WERI-Rb-1 (cell line): Measurements from ENCODE around the gene SYTL2.

Source experiments
- DNase-seq: peaks from one replicate; pipeline ENCODE4 v3.0.0-alpha.2; 2020
- H3K27ac ChIP-seq: fragments of 250-450 bp; sonication (Bioruptor Pico); 2 replicates; pipeline ENCODE4 v1.5.1; 2020; ENCODE audit warnings: mild to moderate bottlenecking, moderate library complexity
- H3K27me3 ChIP-seq: fragments of 250-450 bp; sonication (Bioruptor Pico); 2 replicates; pipeline ENCODE4 v1.5.1; 2021; ENCODE audit warnings: mild to moderate bottlenecking, low read depth, moderate library complexity; ENCODE audit not compliant: insufficient read depth, severe bottlenecking
- H3K36me3 ChIP-seq: fragments of 250-450 bp; sonication (Bioruptor Pico); 2 replicates; pipeline ENCODE4 v1.5.1; 2020; ENCODE audit warnings: mild to moderate bottlenecking, moderate library complexity
- H3K4me3 ChIP-seq: 2 replicates; pipeline ENCODE4 v1.5.1; 2011; ENCODE audit warnings: low read depth, mild to moderate bottlenecking, control low read depth, low read length
- H3K9me3 ChIP-seq: fragments of 250-450 bp; sonication (Bioruptor Pico); 2 replicates; pipeline ENCODE4 v1.5.1; 2021; ENCODE audit warnings: mild to moderate bottlenecking, moderate library complexity; ENCODE audit not compliant: severe bottlenecking
- CTCF ChIP-seq: IDR thresholded peaks from 2 replicates; pipeline ENCODE4 v1.5.1; 2011; ENCODE audit warnings: low read depth, mild to moderate bottlenecking, control low read depth, inconsistent platforms, low read length

Gene SYTL2

GRCh38 chr11:85769771-85770170, 41.2 kb downstream of the SYTL2 start:
- Histone ChIP-seq H3K27me3 (no peaks in the 10 kb centered on the region), H3K27ac (no peak overlapping the region), H3K9me3 (peaks cover 4% of the 10 kb centered on the region), H3K36me3 (no peaks in the 10 kb centered on the region), H3K4me3 (no peak overlapping the region)
- TF ChIP-seq CTCF: no peak
- no peak for DNase-seq

GRCh38 chr11:85768473-85769146, 42.3 kb downstream of the SYTL2 start:
- no peak for TF ChIP-seq CTCF
- Histone ChIP-seq H3K9me3 (peaks cover 4% of the 10 kb centered on the region), H3K36me3 (no peaks in the 10 kb centered on the region), H3K27me3 (no peaks in the 10 kb centered on the region), H3K27ac (no peak overlapping the region), H3K4me3 (no peak overlapping the region)
- DNase-seq: no peak

- no peak overlapping the region for H3K27ac ChIP-seq
- H3K4me3 ChIP-seq: no peak overlapping the region
- no peak for DNase-seq
- no peak for TF ChIP-seq CTCF
- H3K36me3 ChIP-seq: no peaks in the 10 kb centered on the region
- no peaks in the 10 kb centered on the region for H3K27me3 ChIP-seq
- H3K9me3 ChIP-seq: peaks cover 4% of the 10 kb centered on the region
These were observed 43.5 kb downstream of the SYTL2 start for GRCh38 chr11:85767246-85767945.

GRCh38 chr11:85766721-85767161, 44.2 kb downstream of the SYTL2 start:
- Histone ChIP-seq H3K27me3 (no peaks in the 10 kb centered on the region), H3K4me3 (no peak overlapping the region), H3K27ac (no peak overlapping the region), H3K36me3 (no peaks in the 10 kb centered on the region), H3K9me3 (peaks cover 4% of the 10 kb centered on the region)
- DNase-seq: no peak
- no peak for TF ChIP-seq CTCF

- TF ChIP-seq CTCF: no peak
- no peak for DNase-seq
- no peaks in the 10 kb centered on the region for H3K36me3 ChIP-seq
- H3K4me3 ChIP-seq: no peak overlapping the region
- H3K9me3 ChIP-seq: peaks cover 4% of the 10 kb centered on the region
- no peaks in the 10 kb centered on the region for H3K27me3 ChIP-seq
- H3K27ac ChIP-seq: no peak overlapping the region
These were observed 46.1 kb downstream of the SYTL2 start for GRCh38 chr11:85764796-85765195.
